Skin epidermis (tissue), 12 donors: Measurements from ENCODE around the gene SLC13A3.
A peak's percentile ranks its signal among the peaks of the same experiment; 100 is the strongest.

Experiments used
- H3K27ac ChIP-seq, 21 experiments: fragments of 200-600 bp; sonication (generic) in 11 of 21; one replicate each; pipeline ENCODE4 v1.5.0; 2020; ENCODE audit warnings: mild to moderate bottlenecking in 3 of 21, inconsistent platforms in 2 of 21, moderate library complexity in 2 of 21
- H3K4me3 ChIP-seq, 7 experiments: fragments of 200-600 bp; sonication (generic) in 2 of 7; one replicate each; pipeline ENCODE4 v1.5.0; 2020; ENCODE audit warnings: inconsistent platforms in 2 of 7, mild to moderate bottlenecking in 2 of 7, moderate library complexity in 1 of 7

SLC13A3 gene

DNA sequence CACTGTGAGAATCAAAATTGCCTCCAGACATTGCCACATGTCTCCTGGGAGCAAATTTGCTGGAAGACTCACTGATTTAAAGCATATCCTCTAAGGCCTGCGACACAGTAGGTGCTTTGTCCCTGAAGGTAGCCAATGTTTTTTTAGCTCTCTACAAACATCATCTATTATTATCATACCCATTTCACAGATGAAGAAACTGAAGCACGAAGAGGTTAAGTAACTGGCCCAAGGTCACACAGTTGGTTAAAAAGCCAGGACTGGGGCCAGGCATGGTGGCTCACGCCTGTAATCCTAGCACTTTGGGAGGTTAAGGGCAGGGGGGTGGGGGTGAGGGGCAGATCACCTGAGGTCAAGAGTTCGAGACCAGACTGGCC, 12.4 kb downstream of the SLC13A3 start:
- Histone ChIP-seq H3K4me3 (no peak overlapping the region), H3K27ac (no peak overlapping the region)

DNA sequence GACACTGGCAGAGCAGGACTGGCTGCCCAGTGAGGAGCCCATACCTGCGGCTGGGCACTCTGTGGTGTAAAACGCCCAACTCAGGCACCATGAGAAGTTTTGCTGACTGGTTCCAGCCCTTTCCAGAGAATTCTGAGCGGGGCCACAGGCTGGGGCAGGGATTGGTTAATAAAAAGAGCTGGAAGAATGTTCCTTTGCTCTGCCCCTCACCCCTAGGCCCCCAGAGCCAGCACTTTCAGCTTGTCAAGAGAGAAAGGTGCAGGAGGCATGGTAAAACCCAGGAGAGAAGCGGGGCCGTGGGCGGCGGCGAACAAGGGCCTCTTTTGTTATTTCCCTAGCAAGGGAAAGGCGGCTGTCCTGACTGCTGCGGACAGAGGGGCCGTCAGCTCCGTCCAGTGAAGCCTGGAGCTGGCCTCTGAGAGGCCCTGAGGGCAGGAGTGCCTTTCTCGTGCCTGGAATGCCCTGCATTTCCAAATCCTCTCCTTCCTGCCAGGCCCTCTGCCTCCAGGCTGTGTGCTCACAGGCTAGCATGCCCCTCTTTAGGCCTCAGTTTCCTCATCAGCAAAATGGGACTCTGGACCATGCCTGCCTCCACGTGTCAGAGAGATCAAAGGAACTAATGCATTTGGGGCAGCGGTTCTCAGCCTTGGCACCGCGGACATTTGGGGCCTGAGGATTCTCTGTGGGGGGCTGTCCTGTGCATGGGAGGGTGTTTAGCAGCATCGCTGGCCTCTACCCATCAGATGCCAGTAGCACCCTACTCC, 12.9 kb downstream of the SLC13A3 start:
- Histone ChIP-seq H3K27ac (no peak overlapping the region), H3K4me3 (no peak overlapping the region)

DNA sequence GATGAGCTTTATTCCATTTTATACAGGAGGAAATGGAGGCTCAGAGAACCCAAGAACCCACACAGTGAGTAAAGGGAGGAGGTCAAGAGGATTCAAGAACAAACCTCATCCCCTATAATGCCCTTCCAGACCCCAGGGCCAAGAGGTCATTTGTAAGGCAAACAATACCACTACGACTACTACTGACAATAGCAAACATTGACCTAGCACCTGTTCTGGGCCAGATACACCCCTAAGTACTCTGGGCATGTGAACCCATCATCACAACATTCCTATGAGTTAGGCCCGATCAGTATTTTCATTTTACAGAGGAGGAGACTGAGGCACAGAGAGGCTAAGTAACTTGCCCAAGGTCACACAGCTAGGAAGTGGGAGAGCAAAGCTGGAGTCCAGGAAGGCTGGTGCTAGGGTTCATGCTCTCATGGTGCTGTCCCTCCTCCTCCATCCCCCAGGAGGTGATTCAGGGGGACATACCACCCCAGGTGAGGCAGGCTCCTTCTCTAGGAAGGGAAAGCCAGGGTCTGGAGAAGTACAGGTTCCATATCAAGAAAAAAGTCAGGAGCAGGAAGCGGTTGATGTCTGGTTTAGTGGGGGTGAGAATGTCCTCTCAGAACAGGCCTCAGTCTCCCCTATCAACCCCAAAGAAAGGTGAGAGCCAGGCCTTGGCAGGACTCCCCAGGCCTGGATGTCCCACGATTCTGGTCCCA, 13.7 kb downstream of the SLC13A3 start:
- H3K27ac ChIP-seq: no peak overlapping the region
- H3K4me3 ChIP-seq: no peak overlapping the region

DNA sequence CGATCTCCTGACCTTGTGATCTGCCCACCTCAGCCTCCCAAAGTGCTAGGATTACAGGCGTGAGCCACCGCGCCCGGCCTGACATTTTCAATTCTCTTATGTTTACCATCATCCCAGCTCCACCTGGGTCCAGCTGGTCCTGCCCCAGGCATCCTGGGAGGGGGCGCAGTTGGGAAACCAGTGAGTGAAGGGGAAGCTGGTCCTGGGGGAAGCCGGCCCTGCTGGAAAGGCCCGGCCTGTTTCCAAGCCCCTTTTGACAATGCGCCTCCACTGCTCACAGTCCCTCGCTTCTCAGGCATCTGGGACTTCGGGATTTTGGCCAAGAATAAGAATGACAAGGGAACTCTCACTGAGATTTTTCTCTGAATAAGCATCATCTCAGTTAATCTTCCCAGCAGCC, 14.2 kb downstream of the SLC13A3 start:
- Histone ChIP-seq H3K4me3 (no peak overlapping the region), H3K27ac (no peak overlapping the region)

DNA sequence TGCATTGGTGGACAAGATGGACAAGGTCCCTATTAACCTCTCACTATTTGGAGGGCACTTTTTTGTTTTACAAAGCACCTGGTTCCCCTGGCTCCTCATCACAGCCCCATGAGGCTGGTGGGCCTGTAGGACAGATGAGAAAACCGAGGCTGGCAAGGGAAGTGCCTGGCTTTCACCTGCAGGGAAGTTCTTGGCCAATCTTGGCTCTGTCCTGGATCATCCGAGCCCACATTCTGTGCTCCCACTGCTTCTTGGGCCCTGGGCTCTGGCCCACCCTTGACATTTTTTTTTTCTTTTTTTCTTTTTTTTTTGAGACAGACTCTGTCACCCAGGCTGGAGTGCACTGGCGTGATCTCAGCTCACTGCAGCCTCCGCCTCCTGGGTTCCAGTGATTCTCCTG, 14.7 kb downstream of the SLC13A3 start:
- Histone ChIP-seq H3K4me3 (no peak overlapping the region), H3K27ac (no peak overlapping the region)

DNA sequence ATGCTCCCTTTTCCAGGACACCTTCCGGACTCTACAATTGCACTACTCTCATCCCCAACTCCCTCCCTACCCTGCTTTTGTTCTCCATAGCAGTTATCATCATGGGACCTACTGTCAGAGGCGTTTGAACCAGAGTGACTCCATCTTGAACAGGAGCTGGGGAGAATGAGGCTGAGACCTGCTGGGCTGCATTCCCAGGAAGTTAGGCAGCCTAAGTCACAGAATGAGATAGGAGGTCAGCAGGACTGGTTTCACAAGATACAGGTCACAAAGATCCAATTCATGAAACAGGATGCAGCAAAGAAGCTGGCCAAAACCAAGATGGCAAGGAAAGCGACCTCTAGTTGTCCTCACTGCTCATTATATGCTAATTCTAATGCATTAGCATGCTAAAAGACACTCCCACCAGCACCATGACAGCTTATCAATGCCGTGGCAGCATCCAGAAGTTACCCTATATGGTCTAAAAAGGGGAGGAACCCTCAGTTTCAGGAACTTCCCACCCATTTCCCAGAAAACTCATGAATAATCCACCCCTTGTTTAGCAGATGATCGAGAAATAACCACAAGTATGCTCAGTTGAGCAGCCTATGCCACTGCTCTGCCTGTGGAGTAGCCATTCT, 15.6 kb downstream of the SLC13A3 start:
- H3K27ac ChIP-seq: no peak overlapping the region

DNA sequence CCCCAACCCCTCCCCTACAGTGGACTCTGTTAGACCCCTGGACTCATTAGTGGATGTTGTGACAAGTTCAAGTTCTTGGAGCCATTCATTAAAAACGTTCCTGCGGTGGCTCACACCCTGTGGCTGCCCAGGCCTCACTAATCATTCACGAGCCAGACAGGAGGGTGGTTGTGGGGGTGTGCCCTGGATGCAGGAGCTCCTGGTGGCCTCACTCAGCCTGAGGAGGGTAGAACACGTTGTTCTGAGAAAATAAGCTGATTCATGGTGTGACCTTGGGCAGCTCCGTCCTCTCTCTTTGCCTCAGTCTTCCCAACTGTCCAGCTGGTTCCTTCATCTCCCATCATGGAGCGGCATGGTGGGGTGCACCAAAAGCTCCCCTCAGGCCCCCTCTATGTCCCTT, 16.7 kb downstream of the SLC13A3 start:
- no peak overlapping the region for H3K27ac ChIP-seq

More for the DNA sequence above, 15.6 kb downstream of the SLC13A3 start:
- no peak overlapping the region for H3K4me3 ChIP-seq

DNA sequence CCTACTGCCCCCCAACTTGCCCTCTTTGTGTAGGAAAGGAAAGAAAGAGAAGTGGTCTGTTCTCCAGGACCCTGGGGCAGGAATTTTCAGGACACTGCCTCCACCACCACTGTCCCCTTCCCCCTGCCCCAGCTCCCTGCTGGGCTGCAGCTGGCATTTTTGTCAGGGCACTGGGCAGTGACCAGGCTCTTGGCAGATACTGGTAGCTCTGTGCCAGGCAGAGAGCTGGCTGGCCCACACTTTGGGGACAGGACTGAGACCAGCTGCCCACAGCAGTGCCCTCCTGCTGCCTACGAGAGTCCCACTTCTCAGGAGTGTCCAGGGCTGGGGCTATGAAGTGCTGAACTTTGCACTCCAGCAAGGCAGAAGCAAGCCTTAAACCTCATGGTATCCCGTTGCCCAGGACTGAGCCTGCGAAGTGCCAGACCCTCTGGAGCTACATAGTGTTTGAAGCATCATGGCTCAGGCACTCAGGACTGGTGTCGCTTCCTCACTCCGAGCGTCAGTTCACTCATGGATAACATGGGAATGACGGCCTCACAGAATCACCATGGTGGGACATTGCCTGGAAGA, 19.3 kb downstream of the SLC13A3 start:
- H3K4me3 ChIP-seq: no peak overlapping the region
- no peak overlapping the region for H3K27ac ChIP-seq

More for the DNA sequence above, 16.7 kb downstream of the SLC13A3 start:
- H3K4me3 ChIP-seq: no peak overlapping the region

DNA sequence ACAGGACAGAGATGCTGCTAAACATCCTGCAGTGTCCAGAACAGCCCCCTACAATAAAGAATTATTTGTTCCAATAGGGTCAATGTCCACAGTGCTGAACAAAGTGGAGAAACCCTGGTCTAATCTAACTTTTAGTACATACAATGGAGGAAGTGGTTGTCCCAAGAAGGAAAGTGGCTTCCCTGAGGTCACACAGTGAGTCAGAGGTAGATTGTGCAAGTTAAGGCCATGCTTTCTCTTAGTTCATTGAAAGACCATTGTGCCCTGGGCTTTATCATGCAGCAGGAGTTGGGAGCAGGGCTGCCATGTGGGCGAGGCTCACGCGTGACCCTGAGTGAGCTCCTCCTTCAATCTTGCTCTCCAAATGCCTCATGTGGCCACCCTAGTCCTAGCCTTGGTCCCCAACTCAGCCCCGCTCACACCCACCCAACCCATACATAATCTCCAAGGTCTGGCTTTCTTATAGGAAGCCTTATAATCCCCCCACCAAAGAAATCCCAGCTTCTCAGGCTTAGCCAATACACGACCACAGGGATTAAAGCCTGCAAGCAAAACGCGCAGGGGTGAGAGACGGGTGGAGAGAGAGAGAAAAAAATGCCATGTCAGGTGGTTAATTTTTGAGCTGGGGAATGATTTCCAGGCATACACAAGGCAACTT, 19.9 kb downstream of the SLC13A3 start:
- H3K4me3 ChIP-seq: no peak overlapping the region
- no peak overlapping the region for H3K27ac ChIP-seq

DNA sequence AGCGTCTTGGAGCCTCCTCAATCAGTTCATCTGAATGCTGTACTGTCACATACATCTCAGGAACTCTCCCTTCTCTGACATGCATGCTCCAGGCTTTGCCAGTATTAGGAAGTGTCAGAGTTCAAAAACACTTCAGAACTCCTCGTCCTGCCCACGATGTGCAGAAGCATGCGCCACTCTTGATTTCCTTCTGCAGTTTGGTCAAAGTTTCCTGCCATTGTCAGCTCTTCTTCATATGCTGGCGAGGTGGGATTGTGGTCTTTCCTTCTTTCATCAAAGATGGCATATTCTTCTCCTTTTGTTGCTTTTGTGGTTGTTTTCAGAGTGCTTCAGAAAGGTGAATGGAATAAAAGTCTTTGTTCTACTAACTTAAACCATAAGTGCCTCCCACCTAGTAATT, 21.0 kb downstream of the SLC13A3 start:
- no peak overlapping the region for H3K4me3 ChIP-seq
- H3K27ac ChIP-seq: no peak overlapping the region

DNA sequence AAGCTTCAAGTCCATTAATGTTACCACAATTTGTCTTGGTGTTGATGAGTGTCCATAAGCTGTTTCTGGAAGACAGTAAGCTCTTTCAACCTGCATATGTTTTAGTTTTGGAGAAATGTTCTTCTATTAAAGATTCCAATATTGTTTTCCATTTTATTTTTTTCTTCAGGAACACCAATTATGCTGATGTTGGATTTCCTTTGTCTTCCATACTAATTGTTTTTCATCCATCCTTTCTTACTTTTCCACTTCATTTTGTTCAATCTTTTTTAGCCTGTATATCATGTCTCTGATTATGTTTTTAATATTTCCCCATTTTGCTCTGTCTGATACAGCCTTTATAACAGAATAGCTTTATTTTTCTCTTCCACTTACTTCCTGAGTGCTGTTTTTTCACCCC, 21.9 kb downstream of the SLC13A3 start:
- Histone ChIP-seq H3K27ac (no peak overlapping the region), H3K4me3 (no peak overlapping the region)

DNA sequence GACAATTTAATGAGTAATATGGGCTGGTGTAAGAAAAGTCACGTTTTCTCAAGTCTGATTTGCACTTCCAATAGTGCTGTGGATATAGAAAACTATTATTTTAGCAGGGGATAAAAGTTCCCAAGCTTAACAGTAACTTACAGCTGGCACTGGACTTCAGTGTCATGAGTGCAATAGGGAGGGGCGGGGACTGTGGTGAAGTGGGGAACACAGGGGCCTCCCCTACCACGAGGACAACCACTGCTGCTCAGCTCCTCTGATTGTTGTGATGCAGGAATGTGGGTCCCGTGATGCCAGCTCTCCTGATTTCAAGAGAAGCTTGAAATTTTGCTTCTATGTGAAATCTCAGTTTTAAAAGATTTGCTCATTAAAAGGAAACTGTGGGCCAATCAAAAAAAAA, 24.0 kb downstream of the SLC13A3 start:
- H3K4me3 ChIP-seq: no peak overlapping the region
- H3K27ac ChIP-seq: no peak overlapping the region

DNA sequence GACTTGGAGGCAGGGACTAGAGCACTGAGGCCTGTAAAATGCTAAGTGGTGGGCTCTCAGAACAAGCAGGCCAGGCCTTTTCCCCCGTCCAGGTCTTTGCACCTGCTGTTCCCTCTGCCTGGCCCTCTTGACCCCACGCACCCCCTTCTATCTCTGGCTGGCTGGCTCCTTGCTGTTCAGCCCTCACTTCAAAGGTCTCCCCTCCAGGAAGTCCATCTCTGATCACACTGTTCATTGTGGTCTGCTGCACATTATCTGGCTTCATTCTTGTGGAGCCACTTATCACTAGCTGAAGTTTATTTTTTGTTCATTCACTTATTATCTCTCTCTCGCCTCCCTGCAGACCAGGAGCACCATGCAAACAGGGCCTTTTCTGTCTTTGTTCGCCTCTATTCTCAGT, 24.5 kb downstream of the SLC13A3 start:
- no peak overlapping the region for H3K27ac ChIP-seq

DNA sequence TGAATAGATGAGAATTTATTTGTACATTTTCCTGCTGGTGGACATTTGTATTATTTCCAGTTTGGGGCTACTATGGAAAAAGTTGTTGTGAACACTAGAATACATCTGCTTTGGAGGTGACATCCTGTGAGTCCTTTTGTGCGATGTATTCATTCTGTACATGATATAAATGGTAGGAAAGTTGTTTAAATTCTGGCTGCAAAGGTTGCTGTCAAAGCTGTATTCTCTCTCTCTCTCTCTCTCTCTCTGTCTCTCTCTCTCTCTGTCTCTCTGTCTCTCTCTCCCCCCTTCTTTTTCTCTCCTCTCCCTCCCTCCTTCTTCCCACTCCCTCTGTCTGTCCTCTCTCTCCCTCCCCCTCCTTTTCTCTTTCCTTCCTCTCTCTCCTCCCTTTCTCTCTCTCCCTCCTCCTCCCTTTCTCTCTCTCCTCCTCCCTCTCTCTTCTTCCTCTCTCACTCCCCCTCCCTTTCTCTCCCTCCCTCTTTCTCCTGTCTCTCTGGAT, 25.3 kb downstream of the SLC13A3 start:
- Histone ChIP-seq H3K27ac (no peak overlapping the region), H3K4me3 (no peak overlapping the region)

More for the DNA sequence above, 24.5 kb downstream of the SLC13A3 start:
- no peak overlapping the region for H3K4me3 ChIP-seq

DNA sequence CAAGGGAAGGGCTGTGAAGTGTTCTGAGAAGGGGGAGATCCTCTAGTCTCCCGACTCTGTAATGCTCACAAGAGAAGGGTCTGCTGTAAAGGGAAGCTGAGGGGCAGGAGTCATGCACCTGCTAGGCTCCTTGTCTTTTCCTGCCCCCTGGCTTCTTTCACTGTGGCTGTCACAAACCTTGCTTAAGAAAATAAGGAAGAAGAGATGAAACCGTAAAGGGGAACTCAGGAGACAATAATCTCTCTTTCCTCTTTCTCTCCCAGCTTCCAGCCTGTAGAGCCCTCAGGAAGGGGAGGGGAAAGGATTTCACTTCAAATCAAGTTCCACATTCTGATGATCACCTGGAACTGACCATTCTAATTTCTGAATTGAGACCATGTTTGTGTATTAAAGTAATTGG, 26.3 kb downstream of the SLC13A3 start:
- Histone ChIP-seq H3K27ac (no peak overlapping the region), H3K4me3 (no peak overlapping the region)

DNA sequence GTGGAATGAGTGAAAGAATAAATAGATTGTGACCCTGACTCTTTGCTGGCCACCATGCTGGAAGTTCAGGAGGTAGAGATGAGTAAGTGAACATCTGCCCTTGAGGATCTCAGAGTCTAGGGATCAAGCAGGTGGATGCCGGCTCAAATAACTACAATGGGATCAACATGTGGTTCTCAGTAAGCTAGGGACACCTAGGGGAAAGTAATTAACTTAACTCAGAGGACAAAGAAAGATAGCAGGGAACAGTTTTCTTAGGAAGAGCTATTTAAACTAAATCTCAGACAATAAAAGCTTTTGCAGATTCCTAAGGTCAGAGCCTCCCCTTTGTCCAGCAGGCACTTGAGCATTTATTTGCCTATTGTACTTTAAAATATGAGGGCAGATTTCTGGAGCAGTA, 29.1 kb downstream of the SLC13A3 start:
- no peak overlapping the region for H3K4me3 ChIP-seq
- peak overlapping the region in 1 of 21 experiments; percentile 27 for H3K27ac ChIP-seq

DNA sequence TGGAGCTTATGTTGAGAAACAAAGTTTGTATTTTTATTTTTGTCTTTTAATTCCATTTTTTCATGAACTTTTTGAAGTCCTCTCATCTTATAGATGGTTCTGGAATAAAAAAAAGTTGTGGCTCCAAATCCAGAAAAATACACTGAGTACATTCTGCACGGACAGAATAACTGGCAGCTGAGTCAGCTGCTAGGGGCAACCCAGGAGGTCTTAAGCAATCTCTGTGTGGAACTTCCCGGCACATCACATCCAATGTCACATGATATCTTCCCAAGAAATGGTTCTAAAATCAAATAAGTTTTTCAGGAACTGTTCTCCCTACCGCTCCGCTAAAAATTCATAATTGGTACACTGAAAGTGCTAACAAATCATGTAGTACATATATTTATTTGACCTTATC, 29.8 kb downstream of the SLC13A3 start:
- peak overlapping the region in 1 of 21 experiments; percentile 27 for H3K27ac ChIP-seq
- no peak overlapping the region for H3K4me3 ChIP-seq

DNA sequence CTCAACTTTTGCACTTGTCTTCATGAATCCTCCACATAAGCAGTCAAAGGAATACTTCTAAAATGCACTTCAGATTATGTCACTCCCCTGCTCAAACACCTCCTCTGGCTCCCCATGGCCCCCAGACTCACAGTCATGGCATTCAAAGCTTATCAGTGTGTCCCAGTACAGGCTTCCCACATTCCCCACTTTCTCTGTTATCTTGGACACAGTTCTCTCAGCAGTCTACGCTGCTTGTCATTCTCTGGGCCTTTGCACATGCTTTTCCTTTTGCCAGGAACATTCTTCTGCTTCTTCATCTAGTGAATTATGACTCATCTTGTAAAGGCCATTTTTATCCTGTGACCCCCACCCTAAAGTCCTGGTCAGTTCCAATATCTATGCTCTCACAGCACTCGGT, 31.8 kb downstream of the SLC13A3 start:
- H3K4me3 ChIP-seq: no peak overlapping the region
- no peak overlapping the region for H3K27ac ChIP-seq

DNA sequence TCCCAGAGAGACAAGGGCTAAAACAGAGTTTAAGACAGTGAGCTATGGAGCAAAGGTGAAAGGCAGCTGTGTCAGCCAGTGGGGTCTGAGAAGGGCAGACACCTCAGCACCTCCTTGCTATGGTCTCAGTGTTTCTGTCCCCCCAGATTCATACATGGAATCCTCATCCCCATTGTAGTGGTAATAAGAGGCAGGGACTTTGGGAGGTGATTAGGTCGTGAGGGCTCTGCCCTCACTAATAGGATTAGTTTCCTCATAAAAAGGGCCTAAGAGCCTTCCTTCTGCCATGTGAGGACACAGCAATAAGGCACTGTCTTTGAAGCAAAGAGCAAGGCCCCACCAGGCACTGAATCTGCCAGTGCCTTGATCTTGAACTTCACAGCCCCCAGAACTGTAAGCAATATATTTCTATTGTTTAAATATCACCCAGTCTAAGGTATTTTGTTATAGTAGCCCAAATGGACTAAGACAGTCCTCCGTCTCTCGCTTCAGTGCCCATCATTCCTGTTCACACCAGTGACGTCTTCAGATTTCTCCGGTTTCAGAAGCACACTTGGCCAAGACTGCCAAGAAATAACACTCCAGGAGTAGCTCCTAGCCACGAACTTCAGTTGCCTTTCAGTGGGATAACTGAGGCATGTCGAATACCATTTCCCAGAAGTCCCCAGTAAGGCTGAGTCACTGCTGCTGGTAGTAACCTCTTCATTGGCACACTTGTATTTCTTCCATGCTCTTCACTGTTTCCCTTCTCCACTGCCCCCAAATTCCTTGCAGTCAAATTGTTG, 32.8 kb downstream of the SLC13A3 start:
- H3K27ac ChIP-seq: no peak overlapping the region
- H3K4me3 ChIP-seq: no peak overlapping the region
